Nephron progenitor cell (in vitro differentiated cells): Measurements from ENCODE around the gene PDCD11.

Experiments
- DNase-seq: peaks from one replicate; pipeline ENCODE4 v3.0.0; 2021
- H3K27ac Mint-ChIP-seq: 2 replicates; pipeline ENCODE4 v1.8.0; 2021; ENCODE audit warnings: mild to moderate bottlenecking, moderate library complexity, mixed read lengths
- H3K27me3 Mint-ChIP-seq: 2 replicates; pipeline ENCODE4 v1.8.0; 2021; ENCODE audit warnings: mild to moderate bottlenecking, low read depth, mixed read lengths; ENCODE audit not compliant: poor library complexity
- H3K36me3 Mint-ChIP-seq: 2 replicates; pipeline ENCODE4 v1.8.0; 2021; ENCODE audit warnings: low read depth, mixed read lengths
- H3K4me1 Mint-ChIP-seq: 2 replicates; pipeline ENCODE4 v1.8.0; 2021; ENCODE audit warnings: mixed read lengths
- H3K4me3 Mint-ChIP-seq: 2 replicates; pipeline ENCODE4 v1.8.0; 2021; ENCODE audit warnings: mild to moderate bottlenecking, moderate library complexity, mixed read lengths
- H3K9me3 Mint-ChIP-seq: 2 replicates; pipeline ENCODE4 v1.8.0; 2021; ENCODE audit warnings: mild to moderate bottlenecking, moderate library complexity, mixed read lengths
- TF ChIP-seq, protein P1 (sequence below): fragments of 200-600 bp; sonication (generic); IDR thresholded peaks from 2 replicates; pipeline ENCODE4 v1.5.0; 2021; ENCODE audit warnings: antibody characterized with exemption

PDCD11 gene

DNA sequence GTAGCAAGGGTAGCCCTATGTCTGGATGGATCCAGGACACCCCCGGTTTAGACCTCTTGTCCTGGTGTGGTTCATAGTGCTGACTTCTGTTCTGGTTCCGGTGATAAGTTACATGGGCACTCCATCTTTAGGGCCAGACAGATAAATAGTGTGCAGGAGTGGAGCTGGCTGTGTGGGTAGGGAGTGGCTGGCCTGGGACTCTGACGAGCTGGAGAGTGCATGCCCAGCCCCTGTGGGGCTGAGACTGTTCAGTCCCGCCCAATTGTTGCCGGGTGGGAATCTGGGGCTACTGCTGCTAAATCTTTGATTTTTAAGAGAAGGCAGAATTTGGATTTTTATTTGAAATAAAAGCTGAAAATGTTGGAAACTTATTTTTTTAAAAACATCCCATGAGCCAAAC is 27.3 kb downstream of the PDCD11 start:
- peaks cover 3% of the 10 kb centered on the region for H3K27me3 Mint-ChIP-seq
- H3K4me3 Mint-ChIP-seq, result no peak overlapping the region
- H3K9me3 Mint-ChIP-seq, result no peaks in the 10 kb centered on the region
- peaks cover 81% of the 10 kb centered on the region for H3K36me3 Mint-ChIP-seq
- TF ChIP-seq, protein P1, sequence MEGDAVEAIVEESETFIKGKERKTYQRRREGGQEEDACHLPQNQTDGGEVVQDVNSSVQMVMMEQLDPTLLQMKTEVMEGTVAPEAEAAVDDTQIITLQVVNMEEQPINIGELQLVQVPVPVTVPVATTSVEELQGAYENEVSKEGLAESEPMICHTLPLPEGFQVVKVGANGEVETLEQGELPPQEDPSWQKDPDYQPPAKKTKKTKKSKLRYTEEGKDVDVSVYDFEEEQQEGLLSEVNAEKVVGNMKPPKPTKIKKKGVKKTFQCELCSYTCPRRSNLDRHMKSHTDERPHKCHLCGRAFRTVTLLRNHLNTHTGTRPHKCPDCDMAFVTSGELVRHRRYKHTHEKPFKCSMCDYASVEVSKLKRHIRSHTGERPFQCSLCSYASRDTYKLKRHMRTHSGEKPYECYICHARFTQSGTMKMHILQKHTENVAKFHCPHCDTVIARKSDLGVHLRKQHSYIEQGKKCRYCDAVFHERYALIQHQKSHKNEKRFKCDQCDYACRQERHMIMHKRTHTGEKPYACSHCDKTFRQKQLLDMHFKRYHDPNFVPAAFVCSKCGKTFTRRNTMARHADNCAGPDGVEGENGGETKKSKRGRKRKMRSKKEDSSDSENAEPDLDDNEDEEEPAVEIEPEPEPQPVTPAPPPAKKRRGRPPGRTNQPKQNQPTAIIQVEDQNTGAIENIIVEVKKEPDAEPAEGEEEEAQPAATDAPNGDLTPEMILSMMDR, result no peak
- no peaks in the 10 kb centered on the region for H3K4me1 Mint-ChIP-seq
- H3K27ac Mint-ChIP-seq, result peak overlapping the region; percentile 24
- no peak for DNase-seq

DNA sequence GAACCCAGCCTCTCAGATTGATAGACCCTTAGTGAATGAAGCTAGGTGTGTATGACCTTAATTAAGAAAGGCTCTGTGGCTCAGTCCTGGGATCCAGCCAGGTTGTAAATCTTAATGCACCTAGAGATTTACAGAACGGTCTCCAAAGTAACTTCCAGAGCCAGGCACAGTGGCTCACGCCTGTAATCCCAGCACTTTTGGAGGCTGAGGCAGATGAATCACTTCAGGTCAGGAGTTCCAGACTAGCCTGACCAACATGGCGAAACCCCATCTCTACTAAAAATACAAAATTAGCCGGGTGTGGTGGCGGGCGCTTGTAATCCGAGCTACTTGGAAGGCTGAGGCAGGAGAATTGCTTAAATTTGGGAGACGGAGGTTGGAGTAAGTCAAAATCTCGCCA is 31.4 kb downstream of the PDCD11 start:
- H3K27me3 Mint-ChIP-seq, result peaks cover 3% of the 10 kb centered on the region
- H3K4me3 Mint-ChIP-seq, result no peak overlapping the region
- no peak for DNase-seq
- TF ChIP-seq, protein P1, result no peak
- H3K4me1 Mint-ChIP-seq, result no peaks in the 10 kb centered on the region
- H3K27ac Mint-ChIP-seq, result peak overlapping the region; percentile 82
- H3K9me3 Mint-ChIP-seq, result no peaks in the 10 kb centered on the region
- peaks cover 74% of the 10 kb centered on the region for H3K36me3 Mint-ChIP-seq

DNA sequence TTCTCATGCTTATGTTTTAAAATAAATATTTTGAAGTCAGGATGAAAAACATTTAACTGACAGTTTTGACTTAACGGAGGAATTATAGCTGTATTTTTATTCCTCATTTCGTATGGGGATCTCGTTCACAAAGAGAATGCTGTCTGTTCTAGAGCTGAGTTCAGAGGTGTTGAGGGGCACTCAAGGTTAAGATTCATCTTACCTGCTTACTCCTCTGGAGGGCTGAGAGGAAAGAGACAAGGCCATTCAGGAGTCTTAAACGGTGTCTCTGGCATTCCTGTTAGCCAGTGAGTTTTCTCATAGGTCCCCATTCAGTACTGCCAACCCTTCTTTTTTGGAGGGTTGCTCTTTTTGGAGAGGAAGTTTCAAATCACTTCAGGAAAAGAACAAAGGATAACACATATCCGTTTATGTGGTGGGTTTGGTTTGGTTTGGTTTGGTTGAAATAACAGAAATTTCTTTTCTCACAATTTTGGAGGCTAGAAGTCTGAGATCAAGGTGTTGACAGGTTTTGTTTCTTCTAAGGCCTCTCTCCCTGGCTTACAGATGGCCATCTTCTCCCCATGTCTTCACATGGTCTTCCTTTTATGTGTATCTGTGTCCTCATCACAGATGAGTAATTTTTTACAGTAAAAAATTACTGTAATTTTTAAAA is 32.7 kb downstream of the PDCD11 start:
- Mint-ChIP-seq H3K4me3 (no peak overlapping the region), H3K36me3 (peaks cover 69% of the 10 kb centered on the region), H3K27ac (peak overlapping the region; percentile 46), H3K9me3 (no peaks in the 10 kb centered on the region), H3K4me1 (no peaks in the 10 kb centered on the region), H3K27me3 (peaks cover 3% of the 10 kb centered on the region)
- no peak for DNase-seq
- TF ChIP-seq, protein P1, result no peak

DNA sequence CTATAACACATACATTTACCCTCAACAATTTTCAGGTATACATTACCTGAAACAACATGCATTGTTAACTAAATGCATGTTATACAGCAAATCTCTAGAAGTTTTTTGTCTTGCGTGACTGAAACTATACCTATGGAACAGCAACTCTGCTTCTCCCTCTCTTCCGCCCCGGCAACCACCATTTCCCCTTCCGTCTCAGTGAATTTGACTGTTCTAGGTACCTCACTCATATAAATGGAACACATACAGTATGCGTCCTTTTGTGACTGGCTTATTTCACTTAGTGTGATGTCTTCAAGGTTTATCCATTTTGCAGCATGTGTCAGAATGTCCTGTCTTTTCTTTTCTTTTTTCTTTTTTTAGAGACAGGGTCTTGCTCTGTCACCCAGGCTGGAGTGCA is 33.2 kb downstream of the PDCD11 start:
- Mint-ChIP-seq H3K27me3 (peaks cover 3% of the 10 kb centered on the region), H3K4me1 (no peaks in the 10 kb centered on the region), H3K36me3 (peaks cover 66% of the 10 kb centered on the region), H3K9me3 (no peaks in the 10 kb centered on the region), H3K4me3 (no peak overlapping the region), H3K27ac (no peak overlapping the region)
- TF ChIP-seq, protein P1, result no peak
- DNase-seq, result no peak

DNA sequence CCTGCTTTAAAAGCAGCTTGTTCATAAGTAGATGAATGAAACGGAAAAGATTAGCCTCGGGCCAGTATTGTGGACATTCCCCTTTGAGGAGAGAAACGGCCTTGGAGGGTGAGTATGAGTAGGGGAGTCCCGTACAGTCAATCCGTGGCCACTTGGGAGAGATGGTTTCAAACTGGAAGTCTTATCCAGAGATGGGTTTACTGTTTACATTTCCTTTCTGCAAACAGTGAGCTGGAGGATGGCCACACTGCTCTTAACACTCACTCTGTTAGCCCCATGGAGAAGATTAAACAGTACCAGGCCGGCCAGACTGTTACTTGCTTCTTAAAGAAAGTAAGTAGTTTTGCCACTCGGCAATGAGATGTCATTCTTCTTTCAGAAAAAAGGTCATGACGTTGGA is 35.5 kb downstream of the PDCD11 start:
- H3K27me3 Mint-ChIP-seq, result peaks cover 3% of the 10 kb centered on the region
- peak overlapping the region; percentile 21 for H3K27ac Mint-ChIP-seq
- TF ChIP-seq, protein P1, result no peak
- no peak for DNase-seq
- H3K4me1 Mint-ChIP-seq, result no peaks in the 10 kb centered on the region
- H3K36me3 Mint-ChIP-seq, result peaks cover 71% of the 10 kb centered on the region
- no peak overlapping the region for H3K4me3 Mint-ChIP-seq
- H3K9me3 Mint-ChIP-seq, result no peaks in the 10 kb centered on the region

DNA sequence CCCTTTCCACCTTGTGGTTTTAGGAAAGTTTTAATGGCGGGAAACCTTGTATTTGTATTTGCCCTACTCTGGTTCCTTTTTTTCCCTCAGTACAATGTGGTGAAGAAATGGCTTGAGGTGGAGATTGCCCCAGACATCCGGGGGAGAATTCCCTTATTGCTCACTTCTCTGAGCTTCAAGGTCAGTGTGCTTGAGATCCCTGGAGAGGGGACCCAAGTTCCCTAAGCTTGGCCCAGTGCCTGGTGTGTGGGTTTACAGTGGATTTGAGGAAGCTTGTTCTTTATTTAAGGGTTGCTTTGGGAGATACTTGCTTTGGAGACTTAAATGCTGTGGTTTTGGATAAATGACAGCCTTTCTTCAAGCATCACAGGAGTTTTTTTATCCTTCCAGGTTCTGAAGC is 37.4 kb downstream of the PDCD11 start:
- no peaks in the 10 kb centered on the region for H3K9me3 Mint-ChIP-seq
- DNase-seq, result no peak
- no peak overlapping the region for H3K4me3 Mint-ChIP-seq
- no peaks in the 10 kb centered on the region for H3K4me1 Mint-ChIP-seq
- no peaks in the 10 kb centered on the region for H3K27me3 Mint-ChIP-seq
- TF ChIP-seq, protein P1, result no peak
- H3K27ac Mint-ChIP-seq, result no peak overlapping the region
- peaks cover 68% of the 10 kb centered on the region for H3K36me3 Mint-ChIP-seq
